Activated CD8-positive, alpha-beta memory T cell treated with anti-CD3 and anti-CD28 coated beads, Interleukin-2, amount 50 U/mL, for 48 hours (primary cell): ENCODE measurements around the gene PLEKHM3.

Source experiments
- DNase-seq: peaks from one replicate; pipeline ENCODE4 v3.0.0-alpha.2; 2020

PLEKHM3 gene

DNA sequence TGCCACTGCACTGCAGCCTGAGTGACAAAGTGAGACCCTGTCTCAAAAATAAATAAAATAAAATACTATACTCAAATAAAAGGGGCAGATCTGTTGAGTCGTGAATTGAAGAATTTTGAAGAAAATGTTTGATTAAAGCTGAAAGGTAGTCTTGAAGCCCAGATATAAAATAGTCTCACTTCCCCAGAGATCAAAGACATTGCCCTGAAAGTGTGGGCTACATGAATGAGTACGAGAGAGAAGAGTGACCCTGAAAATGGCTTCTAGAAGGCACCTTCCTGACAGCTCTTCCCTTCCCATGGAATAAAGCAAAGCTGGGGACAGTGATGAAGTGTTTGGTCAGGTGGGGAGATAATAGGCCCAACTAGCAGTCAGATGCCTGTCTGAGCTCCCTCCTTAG is 241.8 kb downstream of the PLEKHM3 start:
- DNase-seq: no peak

DNA sequence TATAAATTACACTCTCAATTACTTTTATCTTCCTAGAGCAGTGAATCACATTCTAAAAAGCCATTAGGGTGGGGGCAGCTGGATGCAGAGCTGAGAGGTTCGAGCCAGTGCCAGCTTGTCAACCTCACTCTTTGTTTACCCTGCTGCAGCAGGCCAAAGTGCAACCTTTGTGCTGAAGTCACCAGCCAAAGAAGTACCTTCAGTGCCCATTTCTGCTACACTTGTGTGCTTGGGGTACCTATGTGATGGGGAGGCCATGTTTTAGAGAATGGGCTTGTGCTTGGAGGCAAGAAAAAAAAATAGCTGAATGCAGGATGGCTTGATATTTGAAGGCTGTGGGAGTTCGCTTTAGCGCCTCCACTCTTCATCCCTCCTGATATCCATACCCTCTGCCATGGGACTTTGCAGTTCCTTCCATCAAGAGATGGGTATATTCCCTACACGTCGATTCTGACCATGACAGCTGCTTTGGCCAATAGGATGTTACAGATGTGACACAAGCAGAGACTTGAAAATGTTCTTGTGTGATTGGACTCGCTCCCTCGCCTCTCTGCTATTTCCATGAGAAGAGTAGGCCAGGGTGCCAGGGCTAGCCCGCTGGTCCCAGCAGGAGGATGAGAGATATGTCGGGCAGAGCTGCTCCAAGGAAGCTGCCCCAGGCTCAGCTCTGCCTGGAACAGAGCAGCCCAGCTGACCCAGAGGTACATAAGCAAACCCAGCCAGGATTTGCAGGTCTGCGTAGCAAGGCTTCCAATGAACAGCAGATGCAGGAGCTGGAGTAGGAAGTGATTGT is 242.9 kb downstream of the PLEKHM3 start:
- DNase-seq: no peak

DNA sequence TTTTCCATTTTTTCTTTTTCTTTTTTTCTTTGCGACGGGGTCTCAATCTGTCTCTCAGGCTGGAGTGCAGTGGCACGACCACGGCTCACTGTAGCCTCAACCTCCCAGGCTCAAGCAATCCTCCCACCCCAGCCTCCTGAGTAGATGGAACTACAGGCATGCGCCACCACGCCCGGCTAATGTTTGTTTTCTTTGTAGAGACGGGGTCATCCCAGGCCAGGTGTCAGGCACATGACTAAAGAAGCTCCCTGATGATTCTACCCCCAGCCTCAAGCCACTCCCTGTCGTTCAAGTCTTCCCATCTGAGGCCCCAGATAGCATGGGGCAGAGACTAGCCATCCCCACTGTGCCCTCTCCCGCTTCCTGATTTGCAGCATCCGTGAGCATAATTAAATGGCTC is 245.8 kb downstream of the PLEKHM3 start:
- no peak for DNase-seq

DNA sequence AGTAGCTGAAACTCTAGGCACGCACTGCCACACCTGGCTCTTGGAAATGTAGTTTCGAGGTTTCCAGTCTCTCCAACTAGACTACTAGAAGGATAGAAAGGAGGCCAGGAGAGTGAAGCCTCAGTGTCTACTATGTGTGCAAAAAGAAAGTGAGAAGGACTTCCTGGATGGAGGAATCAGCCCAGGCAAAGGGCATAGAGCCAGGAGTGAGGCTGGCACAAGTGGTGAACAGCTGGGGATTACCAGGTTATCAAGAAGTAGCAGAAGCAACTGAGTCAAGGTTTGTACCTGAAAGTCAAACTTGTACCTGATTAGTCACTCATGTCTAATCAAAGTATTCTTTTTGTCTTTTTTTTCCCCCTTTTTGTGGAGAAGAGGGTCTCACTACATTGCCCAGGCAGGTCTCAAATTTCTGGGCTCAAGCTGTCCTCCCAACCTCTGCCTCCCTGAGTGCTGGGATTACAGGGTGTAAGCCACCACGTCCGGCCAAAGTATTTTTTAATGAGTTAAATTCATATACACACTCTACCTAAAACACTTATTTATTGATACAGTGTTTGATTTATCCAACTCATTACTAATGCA is 246.9 kb downstream of the PLEKHM3 start:
- no peak for DNase-seq

DNA sequence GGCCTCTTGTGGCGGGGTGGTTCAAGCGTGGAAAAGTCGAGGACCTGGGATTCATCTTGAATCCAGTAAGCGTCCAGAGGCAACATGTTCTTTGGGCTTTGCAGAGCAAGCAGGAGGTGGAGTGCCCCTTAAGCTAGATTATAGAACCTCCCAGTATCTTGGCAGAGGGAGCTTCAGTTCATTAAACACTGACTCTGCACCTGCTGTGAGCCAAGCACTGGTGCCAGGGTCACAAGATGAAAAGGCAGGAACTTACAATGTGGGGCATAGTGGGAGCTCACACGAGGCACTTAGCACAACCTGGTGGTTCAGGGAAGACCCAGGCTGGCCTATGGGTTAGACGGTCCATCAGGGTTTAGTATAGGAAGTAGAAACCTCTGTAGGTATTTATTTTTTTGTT is 248.2 kb downstream of the PLEKHM3 start:
- DNase-seq: no peak

DNA sequence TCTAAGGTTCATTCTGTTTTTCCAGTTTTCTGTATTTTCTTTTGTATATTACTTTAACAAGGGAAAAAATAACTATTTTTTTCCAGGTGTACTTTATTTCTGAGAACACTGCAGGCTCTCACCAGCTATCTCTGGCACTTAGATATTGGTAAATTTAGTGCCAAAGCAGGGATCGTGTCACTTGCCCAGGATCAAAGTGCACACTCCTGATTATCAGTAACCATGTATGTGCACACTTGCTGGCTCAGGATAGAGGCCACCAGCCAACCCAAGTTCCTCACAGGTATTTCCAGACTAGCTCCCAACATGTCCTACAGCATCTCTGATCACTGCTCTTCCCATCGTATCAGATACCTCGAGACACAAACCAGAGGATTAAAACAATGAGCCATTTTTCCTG is 249.9 kb downstream of the PLEKHM3 start:
- DNase-seq: no peak

DNA sequence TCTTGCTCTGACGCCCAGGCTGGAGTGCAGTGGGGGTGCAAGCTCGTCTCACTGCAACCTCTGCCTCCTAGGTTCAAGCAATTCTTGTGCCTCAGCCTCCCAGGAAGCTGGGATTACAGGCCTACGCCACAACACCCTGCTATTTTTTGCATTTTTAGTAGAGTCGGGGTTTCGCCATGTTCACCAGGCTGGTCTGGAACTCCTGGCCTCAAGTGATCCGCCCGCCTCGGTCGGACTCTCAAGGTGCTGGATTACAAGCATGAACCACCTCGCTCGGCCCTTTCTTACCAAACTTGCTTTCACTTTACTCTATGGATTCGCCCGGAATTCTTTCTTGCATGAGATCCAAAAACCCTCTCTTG is 252.5 kb downstream of the PLEKHM3 start:
- DNase-seq: no peak

DNA sequence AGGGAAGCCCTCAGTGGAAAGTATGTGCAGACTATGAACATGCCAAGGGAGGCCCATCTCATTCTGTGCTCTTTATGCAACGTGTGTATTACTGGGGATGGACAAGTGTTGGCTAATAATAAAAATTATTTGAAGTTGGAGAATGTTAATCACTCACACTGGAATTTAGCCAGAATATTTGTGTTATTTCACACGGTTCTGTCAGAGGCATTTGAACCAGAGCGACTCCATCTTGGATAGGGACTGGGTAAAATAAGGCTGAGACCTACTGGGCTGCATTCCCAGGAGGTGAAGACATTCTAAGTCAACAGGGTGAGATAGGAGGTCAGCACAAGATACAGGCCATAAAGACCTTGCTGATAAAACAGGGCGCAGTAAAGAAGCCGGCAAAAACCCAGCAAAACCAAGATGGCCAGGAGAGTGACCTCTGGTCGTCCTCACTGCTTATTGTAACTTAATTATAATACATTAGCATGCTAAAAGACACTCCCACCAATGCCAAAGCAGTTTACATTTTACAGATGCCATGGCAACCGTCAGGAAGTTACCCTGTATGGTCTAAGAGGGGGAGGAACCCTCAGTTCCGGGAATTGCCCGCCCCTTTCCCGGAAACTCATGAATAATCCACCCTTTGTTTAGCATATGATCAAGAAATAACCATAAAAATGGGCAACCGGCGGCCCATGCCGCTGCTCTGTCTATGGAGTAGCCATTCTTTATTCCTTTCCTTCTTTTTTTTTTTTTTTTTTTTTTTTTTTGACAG is 253.1 kb downstream of the PLEKHM3 start:
- peak; percentile 61 for DNase-seq

DNA sequence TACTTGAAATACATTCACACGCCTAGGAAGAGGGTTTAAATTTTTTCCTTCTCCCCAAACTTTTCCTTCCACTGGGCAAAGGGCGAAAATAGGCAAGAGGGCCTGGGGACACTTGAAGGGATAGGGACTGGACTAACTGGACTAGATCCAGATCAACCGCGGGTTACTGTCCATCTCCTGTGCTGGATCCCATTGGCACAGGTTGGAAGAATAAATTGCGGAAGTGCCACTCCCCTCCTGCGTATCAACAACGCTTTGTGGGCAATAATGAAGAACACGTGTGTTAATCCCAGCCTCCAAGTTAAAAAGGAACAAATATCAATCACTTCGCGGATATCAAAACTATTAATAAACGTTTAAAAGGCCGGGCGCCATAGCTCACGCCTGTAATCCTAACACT is 253.9 kb downstream of the PLEKHM3 start:
- DNase-seq: no peak
